Daoy (cell line): ENCODE measurements around the gene RPS6KA2. TPM values are rescaled to one million over a fixed set of nuclear protein-coding genes. Genes with fewer than 3 reads are reported as not detected.

ENCODE experiments used
- DNase-seq: peaks from one replicate; pipeline ENCODE4 v3.0.0-alpha.2; 2015; ENCODE audit warnings: low read depth
- total RNA-seq: library from RNA; depleted of rRNA; stranded (reverse); fragments of >200 nt; shearing (Covaris generic); gene quantifications from 2 replicates; pipeline ENCODE4 v1.2.3, GENCODE V29; 2014

The RPS6KA2 gene
- total RNA-seq, 1 experiment from 2014 or later, result 5.5 TPM

DNA sequence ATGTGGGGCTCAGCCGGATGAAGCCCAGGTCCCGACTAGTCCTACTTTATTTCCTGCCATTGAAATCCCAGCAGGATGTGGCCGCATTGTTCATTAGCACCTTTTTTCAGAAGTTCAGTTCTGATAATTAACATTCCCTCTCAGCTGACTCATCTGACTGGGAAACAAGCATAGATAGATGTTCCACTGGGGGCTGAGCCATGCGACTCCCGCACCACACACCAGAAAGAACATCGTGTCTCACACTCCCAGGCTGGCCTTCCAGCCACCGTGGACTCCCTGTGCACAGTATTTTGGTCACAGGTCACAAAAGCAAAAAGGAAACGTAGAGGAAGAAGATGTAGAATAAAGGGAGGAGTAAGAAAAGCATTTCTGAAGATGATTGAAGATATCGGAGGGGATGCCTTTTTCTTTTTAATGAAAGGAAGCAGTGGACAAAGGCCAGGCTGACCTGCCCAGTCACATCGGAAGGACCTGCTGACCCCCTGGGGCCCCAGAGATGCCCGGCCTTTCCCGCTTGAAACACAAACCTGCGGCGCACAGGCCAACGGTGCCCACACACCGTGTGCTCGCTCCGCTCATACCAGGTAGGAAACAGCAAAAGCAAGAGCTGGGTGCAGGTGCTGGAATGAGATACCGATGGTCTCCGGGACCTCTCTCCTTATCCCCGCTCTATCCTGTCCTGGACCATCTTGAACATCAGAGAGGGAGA lies 11.8 kb downstream of the RPS6KA2 start:
- DNase-seq, result peak; percentile 39

DNA sequence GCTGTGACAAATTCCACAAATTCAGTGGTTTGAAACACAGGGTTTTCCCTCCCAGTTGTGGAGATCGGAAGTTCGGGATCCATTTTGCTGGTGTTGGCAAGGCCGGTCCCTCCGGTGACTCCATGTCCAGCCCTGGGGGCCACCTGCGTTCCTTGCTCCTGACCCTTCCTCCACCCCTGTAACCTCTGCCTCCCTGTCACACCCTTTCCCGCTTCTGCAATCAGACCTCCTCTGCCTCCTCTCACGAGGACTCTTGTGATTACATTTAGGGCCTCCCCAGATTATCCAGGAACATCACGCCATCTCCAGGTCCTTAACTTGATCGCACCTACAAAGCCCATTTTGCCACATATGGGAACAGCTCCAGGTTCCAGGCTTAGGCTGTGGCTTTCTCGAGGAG lies 12.5 kb downstream of the RPS6KA2 start:
- no peak for DNase-seq

DNA sequence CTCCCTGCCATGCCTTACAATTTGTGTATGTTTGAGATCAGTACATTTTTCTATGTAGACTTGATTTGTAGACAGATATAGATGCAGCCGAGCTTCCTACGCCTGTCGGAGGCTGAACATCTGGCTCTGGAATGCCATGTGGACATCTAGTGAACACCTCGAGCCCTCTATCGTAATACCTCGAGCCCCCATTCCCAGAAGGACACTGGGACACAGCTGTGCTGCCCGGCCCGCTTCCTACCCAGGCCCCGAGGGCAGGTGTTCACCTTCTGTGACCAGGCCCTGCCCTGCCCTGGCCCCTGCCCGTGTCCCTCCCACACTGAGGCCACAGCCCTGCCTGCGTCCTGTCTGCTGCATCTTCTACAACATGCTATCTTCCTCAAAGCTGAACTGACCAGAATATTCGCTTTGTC lies 12.9 kb downstream of the RPS6KA2 start:
- DNase-seq, result no peak

DNA sequence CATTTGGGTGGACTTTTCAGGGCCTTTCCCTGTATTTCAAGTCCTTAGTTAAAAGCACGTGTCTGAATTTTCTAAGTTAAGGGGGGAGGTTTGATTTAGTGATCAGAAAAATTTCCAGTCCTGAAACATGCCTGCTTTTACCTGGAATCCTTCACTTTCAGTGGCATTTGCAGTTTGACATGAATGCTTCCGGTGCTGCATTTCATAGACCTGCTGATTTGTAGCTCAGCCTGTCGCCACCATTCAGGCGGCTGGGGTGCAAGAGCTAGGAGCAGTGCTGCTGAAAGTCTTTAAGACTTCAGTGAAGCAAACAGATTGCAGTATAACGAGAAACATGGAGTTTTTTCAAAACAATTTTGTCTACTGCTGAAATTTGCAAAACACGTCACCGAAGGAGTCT lies 14.0 kb downstream of the RPS6KA2 start:
- no peak for DNase-seq

DNA sequence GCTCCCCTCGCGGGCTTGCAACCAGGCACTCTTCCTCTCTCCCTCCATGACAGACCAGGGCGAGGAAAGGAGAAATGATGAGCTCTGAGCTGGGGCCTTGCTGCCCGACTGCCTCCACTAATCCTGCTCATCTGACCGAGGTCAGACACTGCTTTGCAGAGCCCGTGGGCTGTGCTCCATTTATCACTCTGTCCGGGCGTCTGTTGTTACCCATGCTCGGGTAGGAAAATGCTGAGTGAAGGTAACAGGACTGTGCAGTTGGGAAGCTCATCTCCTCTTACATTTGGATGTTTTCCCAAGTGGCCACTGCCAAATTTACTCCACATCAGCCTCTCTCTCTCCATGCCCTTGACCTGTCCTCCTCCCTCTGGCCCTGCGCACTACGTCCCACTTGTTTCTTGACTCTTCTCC lies 14.6 kb downstream of the RPS6KA2 start:
- DNase-seq, result no peak

DNA sequence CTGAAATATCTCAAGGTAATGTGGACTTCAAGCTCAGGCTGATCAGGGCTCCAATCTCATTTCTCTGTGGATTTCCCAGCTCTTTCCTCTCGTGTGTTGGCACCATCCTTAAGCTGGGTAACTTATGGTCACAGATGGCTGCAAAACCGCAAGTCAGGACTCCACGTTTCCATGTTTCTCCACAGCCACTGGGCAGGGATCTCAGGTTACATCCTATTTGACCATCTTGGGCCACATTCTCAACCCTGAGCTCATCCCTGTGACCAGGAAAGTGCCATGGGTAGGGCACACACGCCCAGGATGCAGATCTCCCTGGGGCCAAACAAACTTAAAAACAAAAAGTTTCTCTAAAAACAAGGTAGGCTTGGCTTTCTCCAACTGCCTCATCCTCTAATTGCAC lies 15.4 kb downstream of the RPS6KA2 start:
- no peak for DNase-seq

DNA sequence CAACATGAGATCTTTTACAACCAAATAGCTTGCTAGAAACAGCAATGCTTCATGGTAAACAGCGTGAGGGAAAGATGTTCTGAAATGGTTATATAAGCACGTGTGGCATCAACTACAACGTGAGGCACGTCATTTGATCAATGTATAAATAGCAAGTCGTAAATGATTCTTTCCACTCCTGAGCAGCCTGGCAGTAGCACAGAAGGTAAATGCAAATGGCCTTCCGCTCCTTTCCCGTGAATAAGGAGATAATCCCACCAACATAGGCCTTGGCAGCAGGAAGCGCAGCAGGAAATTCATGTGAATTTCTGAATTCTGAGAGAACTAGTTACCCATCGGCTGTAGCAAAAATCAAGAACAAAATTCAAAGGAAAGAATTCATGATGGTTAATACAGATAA lies 17.0 kb downstream of the RPS6KA2 start:
- DNase-seq, result no peak

DNA sequence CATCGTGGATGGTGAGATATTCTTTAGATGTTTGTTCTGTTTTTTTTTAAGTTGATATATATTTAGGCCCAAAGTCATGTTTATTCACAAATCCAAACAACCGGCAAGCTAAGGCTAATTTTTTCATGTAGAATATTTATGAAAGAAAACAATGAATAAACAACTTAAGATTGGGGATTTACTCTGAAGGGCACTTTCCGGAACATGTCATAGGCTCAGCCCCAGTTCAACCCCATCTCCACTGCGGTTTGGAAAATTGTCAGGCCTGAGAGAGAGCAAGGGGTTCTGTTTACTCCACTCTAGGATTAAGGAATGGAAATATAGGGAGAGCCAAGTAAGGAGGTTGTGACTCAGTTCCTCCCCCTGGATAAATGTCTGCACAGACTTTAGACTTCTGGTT lies 18.3 kb downstream of the RPS6KA2 start:
- DNase-seq, result no peak

- no peak for DNase-seq
Observed at GRCh38 chr6:166605752-166606151, 21.3 kb downstream of the RPS6KA2 start.

- no peak for DNase-seq
Observed at GRCh38 chr6:166604911-166605310, 22.1 kb downstream of the RPS6KA2 start.

DNA sequence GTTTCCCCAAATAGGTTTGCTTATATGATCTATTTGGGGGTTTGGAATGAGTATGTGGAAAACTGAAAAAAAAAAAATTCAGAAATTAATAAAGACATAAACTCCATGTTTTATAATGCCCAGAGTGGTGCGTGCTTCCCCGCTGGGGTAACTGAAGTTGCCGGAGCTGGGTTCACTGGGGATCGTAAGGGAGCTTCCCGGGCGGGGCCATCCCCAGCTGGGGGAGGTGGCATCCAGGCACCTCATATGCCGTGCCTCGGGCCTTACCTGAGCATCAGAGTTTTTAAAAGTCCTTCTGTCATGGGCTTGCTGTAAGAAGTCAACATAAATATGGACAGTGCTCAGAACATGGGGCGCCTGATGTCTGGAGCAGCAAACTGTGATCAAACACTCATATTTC lies 22.7 kb downstream of the RPS6KA2 start:
- no peak for DNase-seq

DNA sequence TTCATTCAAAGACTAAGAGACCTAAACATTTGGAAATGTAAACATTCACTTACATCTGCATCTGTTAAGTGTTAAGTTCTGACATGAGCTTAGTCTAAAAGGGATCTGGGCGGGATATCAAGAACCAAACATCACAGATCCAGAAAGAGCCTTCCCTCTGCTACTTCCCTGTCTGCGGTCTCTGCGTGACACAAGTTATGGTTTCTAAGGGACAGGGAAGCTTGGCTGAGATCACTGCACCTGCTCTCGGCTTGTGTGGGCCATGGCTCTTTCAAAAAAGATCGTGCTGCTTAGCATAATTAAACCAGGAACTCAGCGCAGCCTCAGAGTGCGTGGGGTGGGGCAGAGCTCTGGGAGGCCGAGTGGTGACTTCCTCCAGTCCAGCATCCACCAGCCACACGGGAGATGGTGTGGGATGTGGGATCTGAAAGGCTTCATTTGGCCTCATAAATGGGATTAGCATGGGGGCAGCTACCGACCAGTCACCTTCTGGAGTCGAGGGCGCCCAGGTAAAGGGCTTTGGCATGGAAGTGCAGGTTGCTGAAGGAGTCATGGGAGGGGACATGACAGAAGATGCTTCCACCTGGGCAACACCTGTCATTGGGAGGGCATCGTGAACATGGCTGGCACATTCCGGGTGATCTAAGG lies 23.9 kb downstream of the RPS6KA2 start:
- no peak for DNase-seq

GRCh38 chr6:166601956-166602355 lies 25.1 kb downstream of the RPS6KA2 start:
- no peak for DNase-seq

- DNase-seq, result no peak
Observed at GRCh38 chr6:166600931-166601330, 26.1 kb downstream of the RPS6KA2 start.

- DNase-seq, result no peak
Observed at GRCh38 chr6:166599205-166599604, 27.8 kb downstream of the RPS6KA2 start.

DNA sequence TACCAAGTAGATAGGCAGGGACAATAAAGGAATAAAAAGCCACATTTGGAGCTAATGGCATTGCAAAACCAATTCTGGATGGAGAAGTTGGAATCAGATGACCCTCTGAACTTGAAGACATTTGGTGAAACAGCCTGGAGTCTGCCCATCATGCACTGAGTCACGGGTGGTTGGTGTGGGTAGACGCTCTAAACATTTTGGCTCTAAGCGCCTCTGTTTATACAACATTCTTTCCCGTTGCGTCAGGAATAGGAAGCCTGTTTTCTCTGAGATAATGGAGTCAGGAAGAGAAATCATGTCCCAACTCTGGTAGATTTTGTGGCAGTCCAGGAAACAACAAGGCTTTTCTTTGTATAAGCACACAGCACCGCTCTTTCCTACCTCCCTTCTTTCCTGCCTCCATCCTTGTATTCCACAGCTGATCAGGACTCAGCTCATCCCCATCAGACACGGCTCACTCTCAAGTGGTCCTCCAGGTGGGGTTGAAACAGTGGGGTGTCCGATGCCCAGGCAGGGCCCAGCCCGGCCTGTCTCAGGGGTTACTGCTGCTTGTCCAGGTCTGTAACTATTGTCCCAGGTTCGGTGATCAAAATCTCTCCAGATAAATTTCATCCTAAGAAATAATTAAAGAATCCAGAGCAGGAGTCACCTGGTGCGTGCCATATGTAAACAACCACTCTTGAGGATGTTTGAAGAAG lies 28.5 kb downstream of the RPS6KA2 start:
- DNase-seq, result peak; percentile 75

- no peak for DNase-seq
Observed at GRCh38 chr6:166597711-166598440, 29.2 kb downstream of the RPS6KA2 start.

DNA sequence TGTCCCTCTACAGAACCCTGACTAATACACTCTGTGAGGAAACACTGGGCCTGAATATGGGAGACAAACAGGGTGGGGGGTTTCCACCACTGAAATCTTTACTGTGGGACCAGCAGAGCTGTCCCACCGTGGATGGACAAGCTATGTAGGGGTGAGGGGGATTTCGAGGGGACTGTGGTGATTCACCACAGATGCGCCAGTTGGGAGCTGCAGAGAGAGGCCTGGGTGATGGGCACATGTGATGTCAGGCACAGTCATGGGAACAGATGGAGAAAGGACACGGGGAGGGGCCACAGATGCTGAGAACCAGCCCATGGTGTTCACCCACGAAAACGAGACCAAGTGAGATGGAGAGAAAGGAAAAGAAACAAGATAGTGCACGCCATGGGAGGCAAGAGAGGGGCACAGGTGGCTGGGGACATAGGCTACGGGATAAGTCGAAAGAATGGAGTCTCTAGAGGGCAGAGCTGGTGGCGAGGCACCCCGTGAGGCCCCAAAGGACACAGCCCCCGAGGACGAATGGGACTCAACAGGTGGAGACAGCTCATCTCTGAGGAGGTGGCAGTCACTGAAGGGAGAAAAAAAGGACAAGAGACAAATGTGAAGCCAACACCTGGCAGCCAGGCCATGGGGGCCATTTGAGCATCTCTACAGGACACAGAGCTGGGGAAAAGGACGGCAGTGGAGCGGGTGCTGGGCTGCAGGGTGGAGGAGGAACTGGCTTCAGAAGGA lies 30.1 kb downstream of the RPS6KA2 start:
- no peak for DNase-seq

GRCh38 chr6:166595949-166596348 lies 31.1 kb downstream of the RPS6KA2 start:
- DNase-seq, result no peak

- no peak for DNase-seq
Observed at GRCh38 chr6:166595061-166595780, 31.8 kb downstream of the RPS6KA2 start.

DNA sequence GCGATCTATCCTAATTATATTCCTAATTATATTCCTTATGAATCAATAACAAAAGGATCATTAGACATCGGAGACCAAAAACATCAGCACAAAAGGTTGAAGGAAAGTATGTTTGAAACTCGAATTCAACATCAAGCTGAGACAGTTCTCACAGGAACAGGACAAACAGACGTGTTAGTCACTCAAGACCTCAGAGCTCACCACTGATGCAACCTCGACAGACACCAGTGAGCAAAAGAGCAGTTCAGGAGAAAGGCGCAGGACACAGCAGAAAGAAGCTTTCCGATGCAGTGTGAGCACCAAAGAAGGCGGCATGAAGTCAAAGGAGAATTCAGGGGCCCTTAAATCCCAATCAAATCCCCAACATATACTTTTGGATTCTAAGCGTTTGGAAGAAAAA lies 34.2 kb downstream of the RPS6KA2 start:
- DNase-seq, result peak; percentile 23
